Epithelial cell of proximal tubule (primary cell): Measurements from ENCODE around the gene CEMIP. TPM values are rescaled to one million over a fixed set of nuclear protein-coding genes. Genes with fewer than 3 reads are reported as not detected.

Experiments
- DNase-seq: peaks from one replicate; pipeline ENCODE4 v3.0.0-alpha.2; 2011; ENCODE audit warnings: low read depth
- H3K4me3 ChIP-seq: 2 replicates; pipeline ENCODE4 v1.5.1; 2011; ENCODE audit warnings: low read depth, mild to moderate bottlenecking, low read length
- CTCF ChIP-seq: conservative IDR thresholded peaks from 2 replicates; pipeline ENCODE4 v1.5.1; 2012; ENCODE audit warnings: low read depth, mild to moderate bottlenecking, low read length
- total RNA-seq: library from RNA; depleted of rRNA; stranded (reverse); fragments of >200 nt; gene quantifications from 2 replicates; pipeline ENCODE4 v1.2.3, GENCODE V29; 2015

Gene CEMIP
- total RNA-seq, 1 donor from 2014 or later, result 0.06 TPM

- H3K4me3 ChIP-seq, result no peak overlapping the region
- no peak for TF ChIP-seq CTCF
- DNase-seq, result no peak
Measured at GRCh38 chr15:80852676-80853075, 73.5 kb downstream of the CEMIP start.

GRCh38 chr15:80854104-80854503, 74.9 kb downstream of the CEMIP start:
- no peak for DNase-seq
- H3K4me3 ChIP-seq, result no peak overlapping the region
- TF ChIP-seq CTCF, result no peak

- TF ChIP-seq CTCF, result no peak
- H3K4me3 ChIP-seq, result no peak overlapping the region
- DNase-seq, result no peak
Measured at GRCh38 chr15:80855206-80855605, 76.0 kb downstream of the CEMIP start.

- DNase-seq, result no peak
- peak; percentile 48 for TF ChIP-seq CTCF
Measured at GRCh38 chr15:80856400-80856799, 77.2 kb downstream of the CEMIP start.

GRCh38 chr15:80856809-80857377, 77.7 kb downstream of the CEMIP start:
- DNase-seq, result no peak
- no peak for TF ChIP-seq CTCF
- no peak overlapping the region for H3K4me3 ChIP-seq

More at GRCh38 chr15:80856400-80856799, 77.2 kb downstream of the CEMIP start:
- no peak overlapping the region for H3K4me3 ChIP-seq

GRCh38 chr15:80861731-80862170, 82.6 kb downstream of the CEMIP start:
- DNase-seq, result no peak
- no peak for TF ChIP-seq CTCF
- H3K4me3 ChIP-seq, result no peak overlapping the region

GRCh38 chr15:80864666-80865065, 85.5 kb downstream of the CEMIP start:
- no peak overlapping the region for H3K4me3 ChIP-seq
- no peak for DNase-seq
- no peak for TF ChIP-seq CTCF
